SHP77 treated with DMSO at 0.1 percent for 48 hours (cell line): ENCODE measurements around the gene TIGD1.

Experiments
- DNase-seq: peaks from one replicate; lab custom pipeline; 2025; lab: John Stamatoyannopoulos, UW

The TIGD1 gene

DNA sequence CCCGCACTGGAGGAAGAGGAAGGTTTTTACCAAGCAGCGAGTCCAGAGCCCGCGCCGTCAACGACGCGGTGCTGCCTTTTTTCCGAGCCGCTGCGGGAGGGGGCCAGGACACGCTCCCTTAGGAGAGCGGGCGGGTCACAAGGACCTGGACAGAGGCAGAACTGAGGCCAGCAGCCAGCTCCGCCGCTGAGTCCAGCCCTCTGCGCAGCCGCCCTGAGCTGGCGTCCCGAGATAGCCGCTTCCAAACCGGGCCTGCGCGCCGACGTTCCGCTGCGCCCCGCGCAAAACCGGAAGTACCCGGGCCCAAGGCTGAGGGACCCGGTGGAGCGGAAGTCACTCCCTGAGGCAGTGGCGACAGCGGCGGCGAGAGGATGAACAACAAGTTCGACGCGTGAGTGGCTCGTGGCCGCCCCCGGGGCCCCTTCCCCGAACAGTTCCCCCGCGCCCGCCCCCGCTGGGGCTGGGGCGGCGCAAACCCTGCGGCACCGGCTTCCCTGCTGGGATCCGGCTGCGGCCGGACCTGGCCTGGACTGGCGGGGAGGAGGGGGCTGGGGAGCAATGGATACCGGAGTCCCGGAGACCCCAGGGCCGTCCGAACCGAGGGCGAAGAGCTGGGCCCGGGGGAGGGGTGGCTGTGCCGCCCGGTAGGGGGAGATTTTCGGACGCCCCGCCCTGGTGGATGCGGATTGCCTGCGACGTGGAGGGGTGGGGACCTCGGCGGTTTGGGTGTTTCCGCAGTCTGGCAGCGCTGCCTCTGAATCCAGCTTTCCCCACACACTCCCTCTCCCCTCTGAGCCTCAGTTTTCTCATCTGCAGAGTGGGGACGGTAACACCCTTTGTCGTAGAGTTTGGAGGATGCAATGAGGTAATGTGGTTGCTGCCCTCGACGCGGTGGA lies at the start of gene TIGD1, which contains the start of gene EIF4E2:
Gene TIGD1 (minus strand): TSS at position 204 of the 896 bp plus-strand sequence. CDS start 675 bp downstream, outside the sequence.
Gene EIF4E2 (plus strand): TSS at position 336 of the 896 bp plus-strand sequence. CDS start 36 bp downstream, at position 372.
- peak; percentile 80 for DNase-seq

DNA sequence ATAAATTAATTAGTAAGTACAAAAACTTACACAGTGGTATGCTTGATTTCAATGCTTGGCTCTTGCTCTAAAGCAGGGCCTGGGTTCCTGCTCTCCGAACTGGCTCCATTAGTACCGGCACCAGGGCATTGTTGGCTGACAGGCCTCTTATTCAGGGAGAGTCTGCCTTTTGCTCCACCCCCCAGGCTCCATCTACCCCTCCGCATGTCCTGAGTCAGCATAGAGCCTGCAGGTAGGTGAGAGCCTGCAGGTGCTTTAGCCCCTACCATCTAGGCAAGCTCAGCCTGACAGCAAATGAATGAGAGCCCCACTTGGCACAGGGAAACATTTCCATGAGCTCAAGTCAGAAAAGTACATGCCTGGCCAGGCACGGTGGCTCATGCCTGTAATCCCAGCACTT lies 47.9 kb upstream of the TIGD1 start:
- DNase-seq, result no peak

DNA sequence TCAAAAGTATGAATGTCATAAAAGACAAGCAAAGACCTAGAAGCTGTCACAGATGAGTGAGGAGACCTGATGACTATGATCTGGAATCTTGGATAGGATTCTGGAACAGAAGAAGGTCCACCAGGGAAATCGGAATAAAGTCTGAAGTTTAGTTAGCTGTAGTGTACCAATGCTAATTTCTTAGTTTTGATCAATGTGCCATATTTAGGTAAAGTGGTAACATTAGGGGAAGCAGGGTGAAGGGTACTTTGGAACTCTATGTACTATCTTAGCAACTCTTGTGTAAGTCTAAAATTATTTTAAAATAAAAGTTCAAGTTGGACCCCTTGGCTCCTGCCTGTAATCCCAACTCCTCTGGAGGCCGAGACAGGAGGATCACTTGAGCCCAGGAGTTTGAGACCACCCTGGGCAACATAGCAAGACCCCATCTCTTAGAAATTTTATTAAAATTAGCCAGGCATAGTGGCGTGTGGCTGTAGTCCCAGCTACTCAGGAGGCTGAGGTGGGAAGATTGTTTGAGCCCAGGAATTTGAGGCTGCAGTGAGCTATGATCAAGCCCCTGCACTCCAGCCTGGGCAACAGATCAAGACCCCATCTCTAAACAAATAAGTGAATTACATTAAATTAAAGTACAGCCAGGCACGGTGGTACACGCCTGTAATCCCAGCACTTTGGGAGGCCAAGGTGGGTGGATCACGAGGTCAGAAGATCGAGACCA lies 47.2 kb upstream of the TIGD1 start:
- no peak for DNase-seq

DNA sequence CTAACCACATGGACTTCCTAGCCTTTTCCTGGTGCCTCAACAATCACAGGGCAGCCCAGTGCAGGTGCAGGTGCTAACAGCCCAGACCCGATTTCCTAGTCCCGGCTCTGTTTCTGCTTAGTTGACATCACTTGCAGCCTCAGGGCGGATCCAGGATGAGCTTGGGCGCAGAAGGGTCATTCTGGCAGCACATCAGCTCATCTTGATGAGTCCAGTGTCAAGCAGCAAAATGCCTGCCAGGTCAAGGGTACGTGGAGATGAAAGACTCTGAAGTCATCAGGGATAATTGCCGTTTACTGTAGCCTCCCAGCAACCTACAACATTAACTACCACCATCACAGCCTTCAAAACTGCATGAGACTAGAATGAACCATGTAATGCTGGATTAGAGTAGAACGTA lies 43.6 kb upstream of the TIGD1 start:
- DNase-seq, result no peak

DNA sequence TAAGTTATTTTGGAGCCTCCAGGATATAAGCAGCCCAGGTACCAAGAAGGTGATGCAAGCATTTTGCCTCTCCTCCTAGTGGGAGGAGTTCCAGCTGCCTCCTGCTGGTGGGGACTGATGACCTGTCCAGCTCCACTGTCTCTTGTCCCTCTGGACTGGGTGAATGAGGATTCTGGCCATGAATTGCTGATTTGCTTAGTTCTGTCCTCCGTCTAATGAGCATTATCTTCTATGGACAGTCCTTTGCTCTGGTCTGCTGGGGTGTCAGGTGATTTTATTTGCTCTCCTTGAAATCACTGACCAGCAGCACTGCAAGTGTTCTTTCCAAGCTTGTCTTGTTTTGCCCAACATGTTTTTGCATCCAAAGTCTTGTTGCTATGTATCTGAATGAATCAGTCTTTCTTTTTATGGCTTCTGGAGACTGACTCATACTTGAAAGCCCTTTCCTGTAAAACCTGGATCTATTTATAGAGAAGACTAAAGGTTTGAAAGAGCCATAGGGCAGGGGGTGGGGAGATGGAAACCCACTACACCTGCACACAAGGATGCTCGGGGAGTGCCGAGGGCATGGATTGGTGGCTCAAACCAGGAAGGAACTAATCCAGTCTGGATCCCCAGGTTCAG lies 42.5 kb upstream of the TIGD1 start:
- DNase-seq, result no peak

DNA sequence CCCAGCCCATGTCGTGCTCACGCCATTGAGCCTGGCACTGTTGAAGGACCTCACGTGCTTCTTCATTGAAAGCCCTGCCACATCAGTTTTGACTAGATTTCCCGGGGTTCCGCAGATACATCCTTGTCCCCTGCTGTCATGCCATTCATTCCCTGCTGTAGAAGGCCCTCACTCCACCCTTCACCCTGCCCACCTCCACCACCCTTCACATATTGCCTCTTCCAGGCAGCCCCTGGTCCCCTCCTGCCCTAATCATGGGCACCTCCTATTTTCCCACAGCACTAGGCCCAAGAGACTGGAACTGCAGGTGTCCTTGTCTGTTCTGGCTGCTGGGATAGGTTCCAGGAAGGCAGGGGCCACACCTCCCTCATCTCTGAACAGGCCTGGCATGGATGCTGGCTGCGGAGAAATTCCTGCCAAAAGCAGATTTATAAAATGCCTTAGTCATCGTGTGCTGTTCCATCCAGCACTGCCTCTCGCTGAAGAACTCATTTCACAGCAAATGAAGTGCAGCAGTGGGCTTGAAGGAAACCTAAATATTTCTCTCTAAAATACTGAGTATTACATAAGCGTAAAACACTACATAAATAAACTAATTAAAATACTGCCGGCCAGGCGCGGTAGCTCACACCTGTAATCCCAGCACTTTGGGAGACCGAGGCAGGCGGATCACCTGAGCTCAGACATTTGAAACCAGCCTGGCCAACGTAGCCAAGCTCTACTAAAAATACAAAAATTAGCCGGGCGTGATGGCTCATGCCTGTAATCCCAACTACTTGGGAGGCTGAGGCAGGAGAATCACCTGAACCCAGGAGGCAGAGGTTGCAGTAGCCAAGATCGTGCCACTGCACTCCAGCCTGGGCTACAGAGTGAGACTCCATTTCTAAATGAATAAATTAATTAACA lies 38.6 kb upstream of the TIGD1 start:
- DNase-seq, result peak; percentile 55

DNA sequence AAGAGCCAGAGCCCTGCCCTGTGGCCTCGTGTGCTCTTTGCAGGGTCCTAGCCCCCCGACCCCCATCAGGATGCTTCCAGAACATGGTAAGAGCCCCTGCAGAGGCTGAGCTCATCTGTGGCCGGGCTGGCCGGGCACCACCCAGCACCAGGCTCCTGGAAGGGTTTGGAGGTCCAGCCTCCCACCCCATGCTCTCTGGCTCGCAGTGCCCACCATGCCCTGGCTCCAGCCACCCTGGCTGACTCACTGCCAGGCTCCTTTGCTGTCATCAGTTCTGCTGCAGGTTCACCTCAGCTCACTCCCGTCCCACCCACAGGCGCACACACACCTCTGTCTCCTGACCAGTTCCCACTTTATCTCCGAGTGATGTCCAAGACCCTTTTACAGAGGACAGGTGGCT lies 37.7 kb upstream of the TIGD1 start:
- DNase-seq, result no peak

DNA sequence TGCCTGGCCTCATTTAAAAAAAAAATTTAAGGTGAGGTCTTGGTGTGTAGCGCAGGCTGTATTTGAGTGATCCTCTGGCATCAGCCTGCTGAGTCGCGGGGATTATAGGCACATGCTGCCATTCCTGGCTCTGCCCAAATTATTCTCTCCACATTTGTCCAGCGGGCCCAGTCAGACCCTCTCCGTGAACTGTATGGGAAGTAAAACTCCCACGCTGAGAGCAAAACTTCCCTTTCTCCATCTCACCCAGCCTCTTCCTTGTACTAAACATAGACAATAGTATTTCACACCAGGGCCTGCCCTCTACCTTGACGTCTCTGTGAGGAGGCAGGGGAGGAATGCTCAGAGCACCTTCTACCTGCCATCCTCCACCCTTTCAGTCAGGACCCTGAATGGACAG lies 37.2 kb upstream of the TIGD1 start:
- no peak for DNase-seq

DNA sequence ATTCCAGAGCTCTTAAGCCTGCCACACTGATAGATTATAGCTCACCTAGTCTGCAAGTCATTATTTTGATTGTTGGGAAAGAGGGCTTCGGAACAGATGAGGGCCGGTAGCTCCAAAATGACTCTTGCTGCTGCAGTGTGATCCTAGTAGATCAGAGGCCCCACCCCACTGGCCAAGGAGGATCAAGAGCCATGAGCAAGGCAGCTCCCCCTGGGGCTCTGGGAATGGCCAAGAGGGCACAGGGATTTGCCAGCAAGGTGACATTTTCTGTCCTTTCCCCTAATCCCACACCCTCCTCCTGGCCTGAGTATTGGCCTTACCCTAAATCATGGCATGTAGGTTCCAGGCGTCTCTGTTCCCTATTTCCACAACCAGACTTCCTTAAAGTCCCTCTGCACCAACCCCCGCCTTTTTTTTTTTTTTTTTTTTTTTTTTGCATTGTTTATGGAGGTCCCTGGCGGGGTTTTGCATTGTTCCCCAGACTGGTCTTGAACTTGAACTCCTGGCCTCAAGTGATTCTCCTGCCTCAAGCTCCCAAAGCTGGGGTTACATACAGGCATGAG lies 36.7 kb upstream of the TIGD1 start:
- DNase-seq, result no peak

DNA sequence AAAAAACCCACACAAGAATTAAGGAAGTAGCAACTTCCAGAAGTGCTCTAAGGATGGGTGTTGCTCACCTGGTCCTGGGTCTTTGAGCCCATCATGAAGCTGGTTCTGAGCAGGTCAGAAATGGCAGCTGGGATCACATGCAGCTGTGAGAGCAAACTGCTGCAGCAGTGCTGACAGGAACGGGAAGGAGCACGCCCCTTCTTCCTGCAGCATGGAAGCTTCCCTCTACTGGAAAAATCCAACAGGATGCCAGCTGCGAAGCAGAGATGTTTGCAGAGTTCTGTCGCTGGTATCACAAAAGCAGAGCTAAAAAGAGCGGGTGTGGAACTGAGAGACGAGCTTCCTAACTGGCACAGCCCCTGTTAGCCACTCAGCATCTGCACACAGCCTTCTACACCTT lies 33.9 kb upstream of the TIGD1 start:
- peak; percentile 55 for DNase-seq

DNA sequence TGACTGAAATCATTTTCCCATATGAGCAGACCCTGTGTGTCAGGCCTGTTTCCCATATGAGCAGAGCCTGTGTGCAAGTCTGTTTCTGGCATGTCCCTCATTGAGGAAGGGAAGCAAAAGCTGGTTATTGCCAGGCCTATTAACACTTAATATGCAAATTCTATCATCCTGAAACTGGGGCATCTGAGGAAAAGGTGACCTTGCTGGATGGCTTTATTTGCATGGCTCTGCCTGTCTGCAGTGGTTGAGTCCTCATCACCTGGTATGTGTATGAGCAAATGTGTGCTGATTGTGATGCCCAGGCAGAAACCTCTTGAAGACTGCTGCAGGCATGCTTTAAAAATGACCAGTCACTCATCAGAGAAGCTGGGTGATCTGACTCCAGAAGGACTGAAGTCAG lies 31.4 kb upstream of the TIGD1 start:
- no peak for DNase-seq

DNA sequence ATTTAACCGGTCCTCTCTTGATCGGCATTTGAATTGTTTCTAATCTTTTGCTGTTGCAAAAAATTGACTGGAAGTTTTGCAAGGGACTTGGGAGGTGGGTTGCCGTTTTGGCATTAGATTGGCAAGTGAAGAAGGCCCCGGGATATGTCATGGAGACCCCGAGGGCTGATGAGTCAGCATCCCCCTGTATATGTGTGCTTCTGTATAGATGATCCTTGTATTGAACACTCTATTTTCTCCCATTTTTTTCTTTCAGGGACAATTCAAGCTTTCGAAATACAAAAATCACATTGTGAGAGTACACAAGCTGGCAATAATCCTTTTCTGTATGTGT lies 30.3 kb upstream of the TIGD1 start:
- DNase-seq, result no peak

DNA sequence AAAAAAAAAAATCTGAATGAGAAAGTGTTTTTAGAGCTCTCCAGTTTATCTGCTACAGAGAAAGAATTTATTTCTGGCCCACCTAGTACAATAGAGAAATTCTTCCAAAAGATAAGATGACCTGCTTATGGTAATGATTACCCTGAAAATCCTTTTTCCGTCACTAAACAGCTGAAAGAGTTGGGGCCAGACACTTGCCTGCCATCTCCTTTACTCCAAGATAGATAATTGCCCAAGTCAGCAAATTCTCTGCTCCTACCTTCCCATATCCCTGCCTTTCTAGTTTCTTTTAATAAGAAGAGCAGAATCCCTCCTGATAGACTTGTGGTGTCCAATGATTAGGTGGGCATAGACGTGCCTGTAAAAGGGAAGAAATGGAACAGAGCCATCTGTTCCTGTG lies 28.3 kb upstream of the TIGD1 start:
- no peak for DNase-seq

DNA sequence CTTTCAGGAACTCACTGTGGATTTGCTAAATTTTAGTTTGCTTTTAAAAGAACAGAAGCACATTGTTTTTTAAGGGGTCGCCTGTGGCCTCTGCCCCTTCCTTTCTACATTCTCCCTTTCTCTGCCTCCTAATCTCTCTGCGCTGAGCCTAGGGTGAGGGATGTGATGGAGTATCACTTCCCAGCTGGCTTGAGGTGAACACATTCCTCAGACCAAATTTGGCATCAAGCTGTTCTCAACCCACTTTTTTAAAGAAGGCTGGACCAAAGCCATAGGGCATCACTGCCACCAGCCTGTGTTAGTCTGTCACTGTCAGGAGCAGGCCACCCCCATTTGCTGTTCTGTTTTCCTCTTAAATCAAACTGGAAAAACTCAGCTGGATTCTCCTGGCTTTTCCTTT lies 27.5 kb upstream of the TIGD1 start:
- DNase-seq, result no peak

DNA sequence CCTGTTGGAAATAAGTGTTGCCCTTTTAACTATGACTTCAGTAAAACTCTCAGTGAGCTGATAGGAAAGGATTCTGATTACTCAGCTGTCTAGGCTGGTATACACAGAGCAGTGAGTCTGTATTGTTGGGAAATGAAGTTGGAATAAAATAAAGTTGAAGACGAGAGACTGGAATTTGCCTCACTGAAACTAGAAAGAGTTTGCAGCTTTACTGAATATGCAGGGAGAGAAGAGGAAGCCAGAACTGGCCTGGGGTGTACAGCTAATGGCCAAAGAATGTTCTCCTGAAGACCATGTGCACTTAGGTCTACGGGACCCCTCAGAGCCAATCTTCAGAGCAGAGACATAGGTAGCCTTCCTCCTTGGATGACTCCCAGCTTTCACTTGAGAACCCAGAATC lies 26.6 kb upstream of the TIGD1 start:
- no peak for DNase-seq

DNA sequence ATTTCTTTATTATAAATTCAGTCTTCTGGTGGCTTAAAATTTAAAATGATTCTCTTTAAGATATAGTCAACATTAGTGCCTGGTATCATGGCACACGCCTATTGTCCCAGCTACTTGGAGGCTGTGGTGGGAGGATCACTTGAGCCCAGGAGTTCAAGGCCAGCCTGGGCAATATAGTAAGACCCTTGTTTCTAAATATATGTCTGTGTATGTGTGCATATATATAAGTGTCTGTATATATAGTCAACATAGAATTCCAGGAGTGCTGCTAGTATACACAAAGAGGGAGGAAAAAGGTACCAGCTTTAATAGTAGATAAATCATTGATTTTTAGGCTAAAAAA lies 25.0 kb upstream of the TIGD1 start:
- DNase-seq, result no peak

DNA sequence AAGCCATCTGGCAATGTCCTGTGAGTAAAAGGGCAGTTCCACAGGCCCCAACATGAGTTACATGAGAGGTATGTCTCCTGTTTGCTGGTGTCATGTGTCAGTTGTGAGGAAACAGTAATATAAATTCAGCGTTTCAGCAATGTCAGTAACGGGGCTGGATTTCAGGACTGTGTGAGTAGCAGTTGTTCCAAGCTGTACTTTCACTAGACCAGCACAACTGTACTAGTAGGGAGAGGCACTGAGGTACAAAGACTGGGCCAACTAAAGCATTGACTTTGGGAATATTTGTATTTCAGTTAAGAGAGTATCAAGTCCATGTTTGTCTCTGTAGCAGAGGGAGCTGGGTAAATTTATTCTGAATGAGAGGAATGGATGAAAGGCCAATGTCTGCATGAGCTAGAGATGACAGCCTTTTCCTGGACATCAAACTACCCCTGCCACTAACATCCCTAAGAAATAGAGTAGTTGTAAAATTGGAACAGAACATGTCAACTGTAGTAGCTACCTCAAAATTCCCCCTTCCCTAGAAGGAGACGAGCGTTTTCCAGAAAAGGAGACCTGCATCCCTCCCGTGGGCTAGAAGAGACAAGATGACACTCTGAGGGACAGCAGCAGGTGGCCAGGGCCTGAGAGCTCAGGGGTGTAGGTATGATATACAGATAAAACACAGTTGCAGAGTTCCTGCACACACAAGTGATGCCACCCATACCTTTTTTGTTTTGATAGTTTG lies 24.5 kb upstream of the TIGD1 start:
- no peak for DNase-seq

DNA sequence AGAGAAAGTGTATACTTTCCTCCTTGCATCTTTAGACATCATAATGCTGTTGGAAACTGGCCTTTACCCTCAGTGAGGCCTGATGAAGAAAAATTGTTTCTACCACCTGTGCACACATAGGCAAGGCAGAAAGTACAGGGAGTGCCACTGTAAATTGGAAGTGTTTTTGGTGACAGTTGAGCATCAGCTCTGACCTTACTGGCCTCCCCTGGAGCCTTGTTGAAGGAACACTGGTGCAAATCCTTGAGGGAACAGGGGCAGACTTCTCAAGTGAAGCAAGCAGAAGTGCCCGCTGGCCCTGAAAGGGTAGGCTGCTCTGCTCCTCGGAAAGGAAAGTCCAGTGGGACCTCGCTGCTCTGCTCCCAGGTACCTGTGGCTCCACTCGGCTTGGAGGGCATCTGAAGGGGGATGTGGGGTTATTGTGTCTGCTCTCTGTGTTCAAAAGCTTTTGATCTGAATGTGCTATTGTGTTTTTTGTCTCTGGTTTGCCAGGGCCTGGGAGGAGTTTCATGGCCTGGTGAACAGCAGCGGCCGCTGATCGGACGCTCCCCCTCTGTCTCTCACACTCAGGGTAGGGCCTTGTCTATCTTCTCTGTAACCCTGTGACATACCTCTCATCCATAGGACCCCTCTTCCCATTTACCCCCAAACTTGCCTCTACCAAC lies 23.5 kb upstream of the TIGD1 start:
- DNase-seq, result no peak

DNA sequence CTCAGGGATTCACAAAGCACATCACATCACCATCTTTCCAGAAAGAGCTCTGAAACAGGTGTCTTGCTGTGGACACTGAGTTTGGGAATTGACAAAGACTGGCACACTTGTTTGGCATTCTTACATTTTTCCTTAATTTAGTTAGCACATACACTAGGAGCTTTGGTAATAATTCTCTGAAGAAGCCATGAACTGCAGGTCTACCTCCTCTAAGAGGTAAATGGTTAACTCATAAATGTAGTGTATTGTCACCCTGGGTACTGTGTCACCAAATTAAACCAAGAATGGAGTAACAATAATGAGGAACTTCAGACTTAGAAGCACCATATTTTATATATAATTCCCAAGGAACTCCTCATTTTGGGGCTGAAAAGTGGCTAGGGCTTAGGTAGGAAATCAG lies 22.7 kb upstream of the TIGD1 start:
- no peak for DNase-seq

DNA sequence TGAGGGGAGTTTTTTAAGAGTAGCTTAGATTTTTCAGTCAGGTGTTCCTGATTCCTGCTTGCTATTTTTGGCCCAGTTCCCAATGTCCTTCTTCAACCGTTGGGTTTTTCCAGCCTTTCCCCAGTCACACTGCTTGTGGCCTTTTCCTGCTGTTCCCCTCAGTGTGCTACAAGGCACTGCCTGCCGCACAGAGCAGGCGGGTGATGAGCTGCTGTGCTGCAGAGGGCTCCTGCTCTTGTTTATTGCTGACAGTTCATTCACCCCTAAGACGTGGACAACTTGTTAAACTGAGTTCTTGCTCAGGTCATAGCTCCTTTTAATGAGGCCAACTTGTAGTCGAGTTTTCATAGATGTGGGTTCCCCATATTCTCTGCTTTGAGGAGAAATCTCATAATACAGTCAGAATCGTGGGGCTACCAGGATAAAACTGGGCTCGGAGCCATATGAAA lies 20.7 kb upstream of the TIGD1 start:
- peak; percentile 78 for DNase-seq
